IPS-20b (cell line): ENCODE measurements around the gene GSTK1.

Source experiments
- H3K27ac ChIP-seq: one replicate; pipeline ENCODE4 v1.5.1; 2013; ENCODE audit warnings: low read length
- H3K27me3 ChIP-seq: 2 replicates; pipeline ENCODE4 v1.6.1; 2013; ENCODE audit warnings: mild to moderate bottlenecking, low read length, inconsistent platforms; ENCODE audit not compliant: insufficient read depth
- H3K36me3 ChIP-seq: 2 replicates; pipeline ENCODE4 v1.6.1; 2013; ENCODE audit warnings: low read depth, mild to moderate bottlenecking, inconsistent platforms, low read length, moderate library complexity; ENCODE audit not compliant: insufficient read depth
- H3K4me1 ChIP-seq: 2 replicates; pipeline ENCODE4 v1.6.1; 2013; ENCODE audit warnings: mild to moderate bottlenecking, control low read depth, inconsistent platforms, low read length, moderate library complexity; ENCODE audit not compliant: insufficient read depth
- H3K4me3 ChIP-seq: 2 replicates; pipeline ENCODE4 v1.5.1; 2013; ENCODE audit warnings: mild to moderate bottlenecking, low read length, inconsistent platforms
- H3K9ac ChIP-seq: 2 replicates; pipeline ENCODE4 v1.6.1; 2013; ENCODE audit warnings: low read depth, mild to moderate bottlenecking, inconsistent platforms, low read length, moderate library complexity
- H3K9me3 ChIP-seq: 2 replicates; pipeline ENCODE4 v1.6.1; 2013; ENCODE audit warnings: mild to moderate bottlenecking, low read depth, low read length, inconsistent platforms; ENCODE audit not compliant: insufficient read depth

Gene GSTK1

DNA sequence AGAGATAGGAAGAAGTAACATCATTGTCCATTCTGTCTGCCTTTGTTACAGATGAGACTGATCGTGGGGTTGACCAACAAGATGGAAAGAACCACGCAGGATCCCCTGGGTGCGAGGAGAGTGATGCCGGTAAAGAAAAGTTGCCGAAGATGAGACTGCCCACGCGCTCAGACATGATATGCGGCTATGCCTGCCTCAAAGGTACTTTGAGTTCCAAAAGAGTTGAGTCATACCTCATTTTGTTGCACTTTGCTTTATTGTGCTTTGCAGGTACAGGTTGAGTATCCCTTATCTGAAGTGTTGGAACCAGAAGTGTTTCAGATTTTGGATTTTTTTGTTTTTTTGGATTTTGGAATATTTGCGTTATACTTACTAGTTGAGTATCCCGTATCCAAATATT is 40.5 kb downstream of the GSTK1 start:
- Histone ChIP-seq H3K27ac (no peak overlapping the region), H3K4me3 (no peak overlapping the region), H3K4me1 (no peaks in the 10 kb centered on the region), H3K9me3 (no peaks in the 10 kb centered on the region; the same call in 1 of the 2 replicates), H3K36me3 (peaks cover 97% of the 10 kb centered on the region), H3K27me3 (no peaks in the 10 kb centered on the region), H3K9ac (no peak overlapping the region)

DNA sequence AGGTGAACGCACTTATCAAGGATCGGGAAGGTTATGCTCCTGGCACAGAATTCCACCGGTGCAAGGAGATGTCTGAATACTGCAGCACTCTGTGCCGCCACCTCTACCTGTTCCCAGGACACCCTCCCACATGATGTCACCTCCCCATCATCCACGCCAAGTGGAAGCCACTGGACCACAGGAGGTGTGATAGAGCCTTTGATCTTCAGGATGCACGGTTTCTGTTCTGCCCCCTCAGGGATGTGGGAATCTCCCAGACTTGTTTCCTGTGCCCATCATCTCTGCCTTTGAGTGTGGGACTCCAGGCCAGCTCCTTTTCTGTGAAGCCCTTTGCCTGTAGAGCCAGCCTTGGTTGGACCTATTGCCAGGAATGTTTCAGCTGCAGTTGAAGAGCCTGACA is 41.7 kb downstream of the GSTK1 start:
- H3K9me3 ChIP-seq: no peaks in the 10 kb centered on the region; the same call in 1 of the 2 replicates
- no peaks in the 10 kb centered on the region for H3K27me3 ChIP-seq
- no peaks in the 10 kb centered on the region for H3K4me1 ChIP-seq
- peaks cover 85% of the 10 kb centered on the region for H3K36me3 ChIP-seq
- H3K4me3 ChIP-seq: no peak overlapping the region
- H3K9ac ChIP-seq: no peak overlapping the region
- H3K27ac ChIP-seq: no peak overlapping the region

DNA sequence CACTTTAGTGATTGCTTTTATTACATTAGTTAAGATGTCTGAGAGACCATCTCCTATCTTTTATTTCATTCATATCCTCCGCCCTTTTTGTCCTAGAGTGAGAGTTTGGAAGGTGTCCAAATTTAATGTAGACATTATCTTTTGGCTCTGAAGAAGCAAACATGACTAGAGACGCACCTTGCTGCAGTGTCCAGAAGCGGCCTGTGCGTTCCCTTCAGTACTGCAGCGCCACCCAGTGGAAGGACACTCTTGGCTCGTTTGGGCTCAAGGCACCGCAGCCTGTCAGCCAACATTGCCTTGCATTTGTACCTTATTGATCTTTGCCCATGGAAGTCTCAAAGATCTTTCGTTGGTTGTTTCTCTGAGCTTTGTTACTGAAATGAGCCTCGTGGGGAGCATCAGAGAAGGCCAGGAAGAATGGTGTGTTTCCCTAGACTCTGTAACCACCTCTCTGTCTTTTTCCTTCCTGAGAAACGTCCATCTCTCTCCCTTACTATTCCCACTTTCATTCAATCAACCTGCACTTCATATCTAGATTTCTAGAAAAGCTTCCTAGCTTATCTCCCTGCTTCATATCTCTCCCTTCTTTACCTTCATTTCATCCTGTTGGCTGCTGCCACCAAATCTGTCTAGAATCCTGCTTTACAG is 42.3 kb downstream of the GSTK1 start:
- H3K4me1 ChIP-seq: no peaks in the 10 kb centered on the region
- no peak overlapping the region for H3K4me3 ChIP-seq
- no peak overlapping the region for H3K27ac ChIP-seq
- H3K9ac ChIP-seq: no peak overlapping the region
- H3K36me3 ChIP-seq: peaks cover 78% of the 10 kb centered on the region
- H3K27me3 ChIP-seq: no peaks in the 10 kb centered on the region
- no peaks in the 10 kb centered on the region for H3K9me3 ChIP-seq

DNA sequence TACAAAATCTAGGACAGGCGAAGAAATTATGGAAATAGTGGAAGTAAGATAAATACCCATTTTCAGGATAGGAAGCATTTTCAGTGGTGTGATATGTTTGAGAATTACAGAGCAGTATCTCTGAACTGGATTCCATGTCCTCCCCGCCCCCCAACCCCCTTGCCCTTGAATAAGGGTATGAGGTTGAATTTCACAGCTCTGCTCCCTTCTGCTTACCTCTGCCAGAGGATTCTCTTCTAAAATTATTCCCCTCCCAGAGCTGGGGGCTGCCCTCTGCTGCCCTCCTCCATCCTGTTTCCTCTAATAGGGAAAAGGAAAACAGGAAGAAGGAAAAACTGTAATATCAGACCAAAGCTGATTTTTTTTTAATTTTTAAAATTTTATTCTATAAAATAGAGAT is 45.4 kb downstream of the GSTK1 start:
- Histone ChIP-seq H3K9me3 (no peaks in the 10 kb centered on the region), H3K36me3 (peaks cover 48% of the 10 kb centered on the region), H3K4me1 (no peaks in the 10 kb centered on the region)

DNA sequence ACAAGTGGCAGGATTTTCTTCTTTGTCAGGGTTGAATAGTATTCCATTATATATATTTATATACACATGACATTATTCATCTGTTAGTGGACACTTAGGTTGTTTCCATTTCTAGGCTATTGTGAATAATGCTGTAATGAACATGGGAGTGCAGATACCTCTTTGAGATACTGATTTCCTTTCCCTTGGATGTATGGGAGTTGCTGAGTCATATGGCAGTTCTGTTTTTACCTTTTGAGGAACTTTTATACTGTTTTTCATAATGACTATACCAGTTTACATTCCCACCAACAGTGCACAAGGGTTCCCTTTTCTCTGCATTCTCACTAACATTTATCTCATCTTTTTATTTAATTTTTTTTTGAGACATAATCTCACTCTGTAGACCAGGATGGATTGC is 50.9 kb downstream of the GSTK1 start:
- no peaks in the 10 kb centered on the region for H3K4me1 ChIP-seq
- H3K9ac ChIP-seq: no peak overlapping the region

More for the DNA sequence above, 45.4 kb downstream of the GSTK1 start:
- Histone ChIP-seq H3K4me3 (no peak overlapping the region), H3K27me3 (no peaks in the 10 kb centered on the region), H3K9ac (no peak overlapping the region), H3K27ac (no peak overlapping the region)

DNA sequence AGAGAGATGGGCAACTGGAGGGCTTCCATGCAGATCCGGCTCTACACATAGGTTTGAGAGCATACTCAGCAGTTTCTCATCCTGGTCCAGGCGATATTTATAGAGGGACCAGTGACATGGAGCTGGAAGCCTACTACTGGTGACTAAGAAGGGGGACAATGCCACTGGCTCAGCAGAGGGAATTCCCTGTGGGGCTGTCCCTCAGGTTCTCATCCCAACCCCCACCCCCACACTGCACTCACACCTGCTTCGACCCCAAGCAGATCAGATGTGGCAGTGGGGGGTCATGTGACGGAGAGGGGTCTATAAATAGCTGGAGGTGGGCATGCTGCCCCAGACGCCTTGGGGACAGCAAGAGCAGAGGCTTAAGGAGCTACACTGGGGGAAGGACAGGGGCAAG is 52.5 kb downstream of the GSTK1 start, which contains the start of gene CLCN1:
CLCN1 (plus strand) TSS at position 336 of the 400 bp plus-strand sequence. CDS start 102 bp downstream, outside the sequence.
- H3K27ac ChIP-seq: no peak within 1 kb of the TSS
- H3K4me1 ChIP-seq: no peaks in the 10 kb centered on the region
- H3K4me3 ChIP-seq: no peak within 1 kb of the TSS
- no peak within 1 kb of the TSS for H3K9ac ChIP-seq
- no peaks in the 10 kb centered on the region for H3K9me3 ChIP-seq
- H3K27me3 ChIP-seq: no peaks in the 10 kb centered on the region
- H3K36me3 ChIP-seq: no peaks in the 10 kb centered on the region

More for the DNA sequence above, 50.9 kb downstream of the GSTK1 start:
- Histone ChIP-seq H3K27ac (no peak overlapping the region), H3K9me3 (no peaks in the 10 kb centered on the region), H3K27me3 (no peaks in the 10 kb centered on the region), H3K4me3 (no peak overlapping the region), H3K36me3 (no peaks in the 10 kb centered on the region)

DNA sequence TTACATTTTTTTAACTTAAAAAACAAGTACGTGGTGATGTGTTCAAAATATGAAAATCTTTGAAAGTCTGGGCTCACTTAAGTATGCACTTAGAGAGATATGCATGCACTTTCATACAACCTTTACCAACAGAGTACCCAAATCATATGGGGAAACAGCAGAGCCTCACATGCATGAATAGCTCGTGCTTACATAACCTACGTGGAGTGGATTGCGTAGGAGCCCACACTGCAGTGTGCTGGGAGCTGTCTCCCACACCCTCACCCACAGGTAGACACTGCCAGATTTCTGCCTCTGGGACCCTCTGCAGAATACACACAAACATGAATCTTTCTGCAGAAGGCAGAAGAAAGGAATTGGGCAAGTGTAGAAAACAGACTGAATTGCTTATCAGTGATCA is 53.3 kb downstream of the GSTK1 start:
- H3K36me3 ChIP-seq: no peaks in the 10 kb centered on the region
- H3K27ac ChIP-seq: no peak overlapping the region
- H3K27me3 ChIP-seq: no peaks in the 10 kb centered on the region
- no peak overlapping the region for H3K4me3 ChIP-seq
- no peak overlapping the region for H3K9ac ChIP-seq
- H3K4me1 ChIP-seq: no peaks in the 10 kb centered on the region
- H3K9me3 ChIP-seq: no peaks in the 10 kb centered on the region

DNA sequence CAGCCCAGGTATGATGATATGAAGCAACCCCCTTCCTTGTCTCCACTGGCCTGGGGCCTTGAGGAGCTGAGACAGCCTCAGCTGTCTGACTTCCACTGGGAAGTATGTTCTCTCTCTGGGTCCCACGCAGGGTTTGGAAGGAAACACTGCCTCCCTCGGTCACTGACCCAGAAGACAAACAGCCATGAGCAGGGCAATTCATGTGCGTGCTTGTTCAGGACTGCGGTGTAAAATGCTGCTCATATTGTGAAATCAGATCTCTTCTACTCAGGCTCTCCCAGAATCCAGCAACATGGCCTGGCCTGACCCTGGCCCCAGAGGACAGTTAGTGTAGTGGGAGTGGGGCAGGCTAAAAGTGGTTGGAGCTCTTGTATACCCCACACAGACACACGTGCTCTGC is 55.4 kb downstream of the GSTK1 start:
- Histone ChIP-seq H3K4me1 (no peaks in the 10 kb centered on the region), H3K4me3 (no peak overlapping the region), H3K27me3 (no peaks in the 10 kb centered on the region), H3K36me3 (no peaks in the 10 kb centered on the region), H3K27ac (no peak overlapping the region), H3K9ac (no peak overlapping the region), H3K9me3 (no peaks in the 10 kb centered on the region)
